Activated CD8-positive, alpha-beta T cell treated with anti-CD3 and anti-CD28 coated beads for 36 hours (primary cell): ENCODE results near the gene GALNT17. TPM values are rescaled to one million over a fixed set of nuclear protein-coding genes. Genes with fewer than 3 reads are reported as not detected.

Experiments
- ATAC-seq: fragments of 200-7000 bp; cut with Tn5 transposase; one replicate; pipeline ENCODE4 v1.10.0; 2021; ENCODE audit warnings: mild to moderate bottlenecking, moderate library complexity
- CTCF ChIA-PET: fragments of 350-600 bp; sonication (Branson Sonifier 250); formaldehyde crosslinking; loops from one replicate; lab custom pipeline; 2021; ENCODE audit warnings: antibody characterized with exemption; lab: Charles Lee
- POLR2A ChIA-PET: fragments of 350-600 bp; sonication (Branson Sonifier 250); formaldehyde crosslinking; loops from one replicate; lab custom pipeline; 2021; ENCODE audit warnings: antibody characterized with exemption; lab: Charles Lee
- DNase-seq: peaks from one replicate; pipeline ENCODE4 v3.0.0-alpha.2; 2020
- H3K27ac Mint-ChIP-seq: one replicate; pipeline ENCODE4 v1.8.0; 2021; ENCODE audit warnings: mild to moderate bottlenecking, mixed read lengths
- H3K27me3 Mint-ChIP-seq: one replicate; pipeline ENCODE4 v1.8.0; 2021; ENCODE audit warnings: mixed read lengths
- H3K36me3 Mint-ChIP-seq: one replicate; pipeline ENCODE4 v1.8.0; 2021; ENCODE audit warnings: low read depth, mixed read lengths
- H3K4me1 Mint-ChIP-seq: one replicate; pipeline ENCODE4 v1.8.0; 2021; ENCODE audit warnings: low read depth, mixed read lengths
- H3K4me3 Mint-ChIP-seq: one replicate; pipeline ENCODE4 v1.8.0; 2021; ENCODE audit warnings: mild to moderate bottlenecking, moderate library complexity, mixed read lengths
- H3K9me3 Mint-ChIP-seq: one replicate; pipeline ENCODE4 v1.8.0; 2021; ENCODE audit warnings: mixed read lengths
- CTCF ChIP-seq: fragments of 200-600 bp; IDR thresholded peaks from one replicate; pipeline ENCODE4 v1.8.0; 2022; ENCODE audit warnings: antibody characterized with exemption, mild to moderate bottlenecking
- intact Hi-C: fragments of 100-400 bp; cut with micrococcal nuclease; formaldehyde crosslinking; loops from one replicate; pipeline ENCODE4 v1.10.0; 2022
- total RNA-seq, 2 experiments: library from RNA; stranded (reverse); gene quantifications; one replicate each; pipeline ENCODE4 v1.2.3, GENCODE V29; 2021

The GALNT17 gene
- total RNA-seq, 2 experiments from 2014 or later: not detected

GRCh38 chr7:71486414-71486813, 354.5 kb downstream of the GALNT17 start:
- ATAC-seq (no peak), DNase-seq (no peak)
- Mint-ChIP-seq H3K4me1 (no peaks in the 10 kb centered on the region), H3K27me3 (no peaks in the 10 kb centered on the region), H3K4me3 (no peak overlapping the region), H3K9me3 (peaks cover 7% of the 10 kb centered on the region), H3K36me3 (no peaks in the 10 kb centered on the region), H3K27ac (no peak overlapping the region)
- intact Hi-C loops: no loop called here
- ChIA-PET POLR2A (no interaction called here), CTCF (no interaction called here)
- no peak for TF ChIP-seq CTCF

DNA sequence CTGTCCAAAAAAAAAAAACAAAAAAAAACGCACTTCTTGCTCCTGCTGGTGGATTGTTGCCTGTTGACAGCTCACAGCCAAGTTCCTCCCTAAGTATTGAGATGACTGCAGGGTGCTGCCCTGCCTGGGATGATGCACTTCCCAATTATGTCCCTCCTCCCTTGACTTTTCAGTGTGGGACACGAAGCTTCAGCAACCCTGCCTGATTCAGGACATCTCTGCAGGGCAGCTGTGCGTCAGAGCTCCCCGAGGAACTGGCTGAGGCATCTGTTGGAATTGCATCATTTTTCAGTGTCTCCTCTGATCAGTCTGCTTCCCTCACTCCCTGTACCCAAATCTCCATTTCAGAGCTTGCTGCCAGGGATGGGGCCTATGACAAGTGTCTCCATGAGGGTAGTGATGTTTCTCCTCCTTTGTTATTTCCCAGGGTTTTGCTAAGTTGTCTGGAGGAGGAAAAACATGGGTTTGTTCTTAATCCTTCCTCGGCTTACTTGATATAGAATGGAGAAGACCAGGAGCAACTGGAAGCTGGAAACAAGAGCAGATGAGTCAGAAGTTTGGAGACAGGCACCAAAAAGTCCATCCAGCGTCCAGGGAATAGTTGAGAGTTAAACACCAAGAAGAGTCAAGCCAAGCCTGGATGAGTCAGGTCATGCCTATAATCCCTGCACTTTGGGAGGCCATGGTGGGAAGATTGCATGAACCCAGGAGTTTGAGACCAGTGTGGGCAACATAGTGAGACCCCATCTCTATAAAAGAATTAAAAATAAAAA, 355.1 kb downstream of the GALNT17 start:
- H3K9me3 Mint-ChIP-seq: peaks cover 7% of the 10 kb centered on the region
- ChIA-PET CTCF (no interaction called here), POLR2A (no interaction called here)
- no peak for TF ChIP-seq CTCF
- H3K27me3 Mint-ChIP-seq: no peaks in the 10 kb centered on the region
- H3K4me1 Mint-ChIP-seq: no peaks in the 10 kb centered on the region
- H3K36me3 Mint-ChIP-seq: no peaks in the 10 kb centered on the region
- H3K4me3 Mint-ChIP-seq: no peak overlapping the region
- intact Hi-C loops: no loop called here
- no peak overlapping the region for H3K27ac Mint-ChIP-seq
- DNase-seq (no peak), ATAC-seq (no peak)

- CTCF ChIA-PET: no interaction called here
- intact Hi-C loops: no loop called here
- Mint-ChIP-seq H3K36me3 (no peaks in the 10 kb centered on the region), H3K27me3 (no peaks in the 10 kb centered on the region), H3K27ac (no peak overlapping the region), H3K4me1 (no peaks in the 10 kb centered on the region), H3K9me3 (peaks cover 7% of the 10 kb centered on the region), H3K4me3 (no peak overlapping the region)
- DNase-seq: no peak
- POLR2A ChIA-PET: no interaction called here
- no peak for TF ChIP-seq CTCF
- no peak for ATAC-seq
Observed at GRCh38 chr7:71488308-71488707, 356.4 kb downstream of the GALNT17 start.

DNA sequence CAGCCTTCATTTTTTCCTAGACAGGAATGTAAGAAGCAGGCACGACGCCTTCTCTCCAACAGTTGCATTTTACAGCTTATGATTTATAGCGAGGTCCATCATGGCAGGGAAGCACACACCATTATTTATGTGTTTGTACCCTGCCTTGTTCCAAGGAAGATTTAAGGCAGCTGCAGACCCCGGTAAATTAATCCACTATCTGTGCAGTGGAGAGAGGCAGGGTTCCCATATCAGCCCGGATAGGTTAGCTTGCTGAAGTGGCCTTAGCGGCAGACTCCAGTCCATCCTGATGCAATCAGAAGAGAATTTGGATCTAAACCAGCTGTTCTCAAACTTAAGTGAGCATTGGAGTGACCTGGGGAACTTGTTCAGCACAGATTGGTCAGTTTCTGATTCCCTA, 359.4 kb downstream of the GALNT17 start:
- Mint-ChIP-seq H3K9me3 (peaks cover 6% of the 10 kb centered on the region), H3K36me3 (no peaks in the 10 kb centered on the region), H3K27ac (no peak overlapping the region), H3K4me1 (no peaks in the 10 kb centered on the region), H3K27me3 (no peaks in the 10 kb centered on the region), H3K4me3 (no peak overlapping the region)
- intact Hi-C loops: no loop called here
- POLR2A ChIA-PET: no interaction called here
- no peak for DNase-seq
- no peak for TF ChIP-seq CTCF
- CTCF ChIA-PET: no interaction called here
- no peak for ATAC-seq

DNA sequence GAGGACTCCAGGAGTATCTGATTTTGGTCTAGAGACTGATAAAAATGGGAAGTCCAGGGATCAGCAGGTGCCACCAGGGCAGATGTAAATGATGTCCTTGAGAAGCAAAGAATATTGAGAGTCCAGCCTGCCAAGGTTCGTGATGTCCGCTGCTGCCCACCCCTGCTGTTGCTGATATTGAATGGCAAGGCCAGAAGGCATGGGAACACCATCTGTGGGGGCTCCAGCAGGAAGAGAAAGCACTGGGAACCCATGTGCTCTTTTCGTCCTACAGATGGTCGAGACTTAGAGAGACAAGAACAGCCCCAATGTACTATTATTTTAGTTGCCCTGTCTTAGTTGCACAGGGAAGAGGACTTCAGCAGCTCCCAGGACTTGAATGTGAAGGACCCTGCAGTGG, 363.9 kb downstream of the GALNT17 start:
- ATAC-seq: no peak
- POLR2A ChIA-PET: no interaction called here
- H3K27ac Mint-ChIP-seq: no peak overlapping the region

More for the DNA sequence above, 363.9 kb downstream of the GALNT17 start:
- CTCF ChIA-PET: no interaction called here
- no peaks in the 10 kb centered on the region for H3K36me3 Mint-ChIP-seq
- H3K27me3 Mint-ChIP-seq: no peaks in the 10 kb centered on the region
- no peak for TF ChIP-seq CTCF
- DNase-seq: no peak
- no peaks in the 10 kb centered on the region for H3K4me1 Mint-ChIP-seq
- H3K9me3 Mint-ChIP-seq: peaks cover 4% of the 10 kb centered on the region
- intact Hi-C loops: no loop called here
- H3K4me3 Mint-ChIP-seq: no peak overlapping the region
